Common myeloid progenitor, CD34-positive (primary cell): ENCODE data around the gene PHYKPL. TPM values are rescaled to one million over a fixed set of nuclear protein-coding genes. Genes with fewer than 3 reads are reported as not detected.
A peak's percentile ranks its signal among the peaks of the same experiment; 100 is the strongest.

Experiments used
- CTCF ChIA-PET: fragments of 350-600 bp; sonication (Branson Sonifier 250); formaldehyde crosslinking; loops from one replicate; lab custom pipeline; 2021; ENCODE audit warnings: antibody characterized with exemption; lab: Charles Lee
- POLR2A ChIA-PET: fragments of 350-600 bp; sonication (Branson Sonifier 250); formaldehyde crosslinking; loops from one replicate; lab custom pipeline; 2021; ENCODE audit warnings: antibody characterized with exemption; lab: Charles Lee
- DNase-seq, 3 donors: peaks; one replicate each; pipeline versions ENCODE4 v3.0.0 to v3.0.0-alpha.2; 2013
- H3K27ac ChIP-seq, 2 experiments: 1 replicate in 1 of 2; 2 replicates in 1 of 2; pipeline ENCODE4 v1.7.0; 2013; ENCODE audit warnings: inconsistent platforms in 2 of 2, low read length in 2 of 2, mild to moderate bottlenecking in 2 of 2, low read depth in 1 of 2, moderate library complexity in 1 of 2; ENCODE audit not compliant: severe bottlenecking in 2 of 2, insufficient read depth in 1 of 2, poor library complexity in 1 of 2
- H3K27me3 ChIP-seq, 5 experiments: replicated peaks in 2 of 5; 1 replicate in 3 of 5; 2 replicates in 2 of 5; pipeline versions ENCODE4 v1.6.1 to v1.7.0; 2013; ENCODE audit warnings: low read length in 4 of 5, mild to moderate bottlenecking in 2 of 5, moderate library complexity in 2 of 5, inconsistent platforms in 1 of 5; ENCODE audit not compliant: insufficient read depth in 5 of 5, control insufficient read depth in 4 of 5
- H3K36me3 ChIP-seq, 4 experiments: 1 replicate in 2 of 4; 2 replicates in 2 of 4; pipeline versions ENCODE4 v1.6.1 to v1.7.0; 2013; ENCODE audit warnings: low read length in 3 of 4, control low read depth in 1 of 4, mild to moderate bottlenecking in 1 of 4; ENCODE audit not compliant: control insufficient read depth in 4 of 4, insufficient read depth in 4 of 4
- H3K4me1 ChIP-seq, 4 experiments: 1 replicate in 3 of 4; 2 replicates in 1 of 4; pipeline versions ENCODE4 v1.6.1 to v1.7.1; 2013; ENCODE audit warnings: low read length in 3 of 4, mild to moderate bottlenecking in 3 of 4, control low read depth in 1 of 4, inconsistent platforms in 1 of 4, moderate library complexity in 1 of 4; ENCODE audit not compliant: control insufficient read depth in 4 of 4, insufficient read depth in 4 of 4; ENCODE audit errors: control extremely low read depth in 1 of 4
- H3K4me3 ChIP-seq, 7 experiments: 1 replicate in 4 of 7; 2 replicates in 3 of 7; pipeline versions ENCODE4 v1.5.1 to v1.7.0; 2013; ENCODE audit warnings: mild to moderate bottlenecking in 7 of 7, low read length in 6 of 7, moderate library complexity in 6 of 7, inconsistent platforms in 2 of 7, low read depth in 2 of 7, control low read depth in 1 of 7; ENCODE audit not compliant: insufficient read depth in 4 of 7, control insufficient read depth in 1 of 7; ENCODE audit errors: extremely low read depth in 1 of 7
- H3K9me3 ChIP-seq, 5 experiments: 1 replicate in 4 of 5; 2 replicates in 1 of 5; pipeline versions ENCODE4 v1.6.1 to v1.7.1; 2013; ENCODE audit warnings: low read length in 4 of 5, mild to moderate bottlenecking in 2 of 5, inconsistent platforms in 1 of 5, low read depth in 1 of 5, moderate library complexity in 1 of 5; ENCODE audit not compliant: control insufficient read depth in 4 of 5, insufficient read depth in 2 of 5; ENCODE audit errors: control extremely low read depth in 1 of 5
- WGBS: methylation state at CpG from one replicate; pipeline ENCODE4 v1.1.5; 2013; ENCODE audit not compliant: insufficient coverage; 5-methylcytosine and 5-hydroxymethylcytosine counted together
- polyA plus RNA-seq: library from polyadenylated mRNA; unstranded; fragments of 120-200 nt; gene quantifications from one replicate; pipeline ENCODE4 v1.2.1, GENCODE V29; 2013

PHYKPL gene
- polyA plus RNA-seq: 79.2 TPM

GRCh38 chr5:178232124-178232919 lies at the start of gene PHYKPL:
TSS of gene PHYKPL (minus strand) at chr5:178232802. CDS start at chr5:178232550, 252 bp downstream.
- Histone ChIP-seq H3K27me3 (no peaks in the 10 kb centered on the region), H3K4me3 (peak within 1 kb of the TSS; percentile 41 to 89 (median 75)), H3K36me3 (peaks cover 15 to 38% (median 29%) of the 10 kb centered on the region in 4 experiments), H3K4me1 (peaks cover 7 to 73% (median 67%) of the 10 kb centered on the region in 4 experiments), H3K27ac (peak within 1 kb of the TSS; percentile 33 to 73), H3K9me3 (no peaks in the 10 kb centered on the region)
- ChIA-PET POLR2A (interaction anchor here (0.5 to 1.2 kb wide), 3 partner anchors 9 to 957 kb away, joined by 5 to 7 read pairs (median 7); partner anchors contain the start of gene HNRNPAB), CTCF (interaction anchor here (0.6 to 1.3 kb wide), 2 partner anchors 25 to 50 kb away, joined by 3 to 5 read pairs; no protein-coding TSS in a partner anchor)
- 0% methylated on average over 89 of the region's 102 CpGs for WGBS
- DNase-seq: peak; percentile 64 to 83 (median 80)

GRCh38 chr5:178282391-178282790 lies 49.8 kb upstream of the PHYKPL start:
- peaks cover 0 to 3% (median 0%) of the 10 kb centered on the region in 5 experiments for H3K9me3 ChIP-seq
- no peak overlapping the region for H3K27ac ChIP-seq
- peaks cover 0 to 18% (median 6%) of the 10 kb centered on the region in 4 experiments for H3K4me1 ChIP-seq
- no peak for DNase-seq
- H3K27me3 ChIP-seq: peaks cover 0 to 4% (median 0%) of the 10 kb centered on the region in 5 experiments
- H3K4me3 ChIP-seq: no peak overlapping the region
- ChIA-PET POLR2A (no interaction called here), CTCF (interaction anchor here (1.0 to 7.7 kb wide), 5 partner anchors 10 to 557 kb away, joined by 3 to 73 read pairs (median 3); partner anchors contain the start of gene COL23A1)
- 100% methylated on average over 3 of the region's 4 CpGs for WGBS
- H3K36me3 ChIP-seq: no peaks in the 10 kb centered on the region

GRCh38 chr5:178281331-178281730 lies 48.7 kb upstream of the PHYKPL start:
- Histone ChIP-seq H3K36me3 (no peaks in the 10 kb centered on the region), H3K4me1 (peaks cover 0 to 18% (median 6%) of the 10 kb centered on the region in 4 experiments), H3K9me3 (peaks cover 0 to 3% (median under 1%) of the 10 kb centered on the region in 5 experiments), H3K4me3 (no peak overlapping the region), H3K27me3 (peaks cover 0 to 4% (median 0%) of the 10 kb centered on the region in 5 experiments), H3K27ac (no peak overlapping the region)
- ChIA-PET CTCF (interaction anchor here (1.1 to 7.7 kb wide), 12 partner anchors 8 to 308 kb away, joined by 3 to 73 read pairs (median 4); partner anchors contain the start of gene COL23A1), POLR2A (no interaction called here)
- WGBS: 98% methylated on average over 17 of the region's 19 CpGs
- DNase-seq: no peak

- Histone ChIP-seq H3K4me1 (peaks cover 0 to 18% (median 6%) of the 10 kb centered on the region in 4 experiments), H3K36me3 (no peaks in the 10 kb centered on the region), H3K27me3 (peaks cover 0 to 4% (median 0%) of the 10 kb centered on the region in 5 experiments), H3K4me3 (no peak overlapping the region), H3K27ac (no peak overlapping the region), H3K9me3 (peaks cover 0 to 8% (median 6%) of the 10 kb centered on the region in 5 experiments)
- POLR2A ChIA-PET: no interaction called here
- DNase-seq: no peak
- CTCF ChIA-PET: interaction anchor here (0.8 to 7.7 kb wide), 17 partner anchors 9 to 309 kb away, joined by 3 to 73 read pairs (median 4); partner anchors contain the start of gene COL23A1
- WGBS: 93% methylated on average over 9 of the region's 9 CpGs
Observed at GRCh38 chr5:178280631-178281030, 48.0 kb upstream of the PHYKPL start.

- POLR2A ChIA-PET: no interaction called here
Observed at GRCh38 chr5:178279723-178280438, 47.3 kb upstream of the PHYKPL start.

GRCh38 chr5:178279026-178279722 lies 46.6 kb upstream of the PHYKPL start:
- no peak for DNase-seq
- ChIA-PET CTCF (interaction anchor here (0.6 to 7.7 kb wide), 10 partner anchors 16 to 310 kb away, joined by 3 to 73 read pairs (median 6); partner anchors contain the start of gene COL23A1), POLR2A (no interaction called here)
- H3K36me3 ChIP-seq: no peaks in the 10 kb centered on the region
- peaks cover 0 to 18% (median 6%) of the 10 kb centered on the region in 4 experiments for H3K4me1 ChIP-seq
- no peak overlapping the region for H3K27ac ChIP-seq
- H3K9me3 ChIP-seq: peaks cover 0 to 14% (median 6%) of the 10 kb centered on the region in 5 experiments
- H3K4me3 ChIP-seq: no peak overlapping the region
- H3K27me3 ChIP-seq: peaks cover 0 to 4% (median 0%) of the 10 kb centered on the region in 5 experiments
- 86% methylated on average over 14 of the region's 14 CpGs for WGBS

More at GRCh38 chr5:178279723-178280438, 47.3 kb upstream of the PHYKPL start:
- Histone ChIP-seq H3K27ac (no peak overlapping the region), H3K36me3 (no peaks in the 10 kb centered on the region), H3K27me3 (peaks cover 0 to 4% (median 0%) of the 10 kb centered on the region in 5 experiments), H3K9me3 (peaks cover 0 to 14% (median 6%) of the 10 kb centered on the region in 5 experiments), H3K4me1 (peaks cover 0 to 18% (median 6%) of the 10 kb centered on the region in 4 experiments), H3K4me3 (peak overlapping the region in 1 of 7 experiments; percentile 23)
- 28% methylated on average over 26 of the region's 33 CpGs for WGBS
- CTCF ChIA-PET: interaction anchor here (0.6 to 7.7 kb wide), 19 partner anchors 9 to 310 kb away, joined by 3 to 73 read pairs (median 4); partner anchors contain the start of gene COL23A1
- DNase-seq: peak; percentile 41 to 56 (median 51)
